ENCODE data around the gene LEMD3.

DNA sequence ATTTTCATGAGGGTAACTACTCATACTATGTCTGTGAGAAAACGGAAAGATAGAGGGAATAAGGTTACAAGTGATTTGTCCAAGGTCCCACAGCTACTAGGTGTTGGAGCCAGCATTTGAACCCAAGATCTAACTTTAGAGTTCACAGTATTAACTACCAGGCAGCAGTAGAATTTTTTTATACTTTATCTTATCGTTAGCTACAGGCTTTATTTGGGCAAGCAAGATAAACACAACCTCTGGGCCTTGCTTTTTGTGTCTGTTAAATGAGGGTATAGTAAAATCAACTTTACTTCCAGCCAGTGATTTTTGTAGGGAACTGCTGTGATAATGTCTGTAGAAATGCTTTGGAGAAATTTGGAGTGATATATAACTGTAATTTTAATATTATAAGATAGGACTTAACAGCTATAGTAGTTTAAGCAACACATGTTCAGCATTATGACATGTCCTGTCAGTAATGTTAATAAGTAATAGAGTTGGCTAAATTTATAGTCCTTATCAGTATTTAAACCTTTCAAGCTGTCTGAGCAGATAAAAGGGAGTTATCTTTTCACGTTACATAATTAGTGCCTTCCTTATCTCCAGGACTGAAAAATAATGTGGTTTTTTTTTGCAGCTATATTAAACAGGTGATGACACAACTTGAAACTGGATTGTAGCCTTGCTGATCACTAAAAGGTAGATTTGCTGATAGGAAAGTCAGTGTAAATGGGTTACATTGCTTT is 12.8 kb downstream of the LEMD3 start:
- TF ChIP-seq, protein P1, sequence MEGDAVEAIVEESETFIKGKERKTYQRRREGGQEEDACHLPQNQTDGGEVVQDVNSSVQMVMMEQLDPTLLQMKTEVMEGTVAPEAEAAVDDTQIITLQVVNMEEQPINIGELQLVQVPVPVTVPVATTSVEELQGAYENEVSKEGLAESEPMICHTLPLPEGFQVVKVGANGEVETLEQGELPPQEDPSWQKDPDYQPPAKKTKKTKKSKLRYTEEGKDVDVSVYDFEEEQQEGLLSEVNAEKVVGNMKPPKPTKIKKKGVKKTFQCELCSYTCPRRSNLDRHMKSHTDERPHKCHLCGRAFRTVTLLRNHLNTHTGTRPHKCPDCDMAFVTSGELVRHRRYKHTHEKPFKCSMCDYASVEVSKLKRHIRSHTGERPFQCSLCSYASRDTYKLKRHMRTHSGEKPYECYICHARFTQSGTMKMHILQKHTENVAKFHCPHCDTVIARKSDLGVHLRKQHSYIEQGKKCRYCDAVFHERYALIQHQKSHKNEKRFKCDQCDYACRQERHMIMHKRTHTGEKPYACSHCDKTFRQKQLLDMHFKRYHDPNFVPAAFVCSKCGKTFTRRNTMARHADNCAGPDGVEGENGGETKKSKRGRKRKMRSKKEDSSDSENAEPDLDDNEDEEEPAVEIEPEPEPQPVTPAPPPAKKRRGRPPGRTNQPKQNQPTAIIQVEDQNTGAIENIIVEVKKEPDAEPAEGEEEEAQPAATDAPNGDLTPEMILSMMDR (IDR thresholded peaks at IDR 0.05) = no peak
- TF ChIP-seq POLR2AphosphoS5 (IDR thresholded peaks at IDR 0.05; ENCODE audit: insufficient read depth in 1 of 2, low read depth in 1 of 2) (no peak), POLR2A (IDR thresholded peaks at IDR 0.05) (no peak)

All from vagina (tissue), 2 donors.